Ishikawa (cell line): ENCODE measurements around the gene DPP4.

ENCODE experiments used
- CREB1 ChIP-seq: IDR thresholded peaks from 2 replicates; pipeline ENCODE4 v1.6.1; 2012; ENCODE audit warnings: low read depth
- FOXM1 ChIP-seq: IDR thresholded peaks from 2 replicates; pipeline ENCODE4 v1.6.1; 2012; ENCODE audit warnings: low read depth, borderline replicate concordance
- MAX ChIP-seq: IDR thresholded peaks from 2 replicates; pipeline ENCODE4 v1.6.1; 2012
- RAD21 ChIP-seq: IDR thresholded peaks from 2 replicates; pipeline ENCODE4 v1.6.1; 2012; ENCODE audit warnings: low read depth
- TAF1 ChIP-seq: IDR thresholded peaks from 2 replicates; pipeline ENCODE4 v1.6.1; 2012; ENCODE audit warnings: low read depth, mild to moderate bottlenecking
- USF1 ChIP-seq: IDR thresholded peaks from 2 replicates; pipeline ENCODE4 v1.6.1; 2012
- YY1 ChIP-seq: IDR thresholded peaks from 2 replicates; pipeline ENCODE4 v1.6.1; 2012; ENCODE audit warnings: low read depth
- ZBTB7A ChIP-seq: IDR thresholded peaks from 2 replicates; pipeline ENCODE4 v1.6.1; 2012; ENCODE audit warnings: low read depth

GRCh38 chr2:162075689-162076132, 1.7 kb upstream of the DPP4 start:
- no peak for TF ChIP-seq TAF1
- TF ChIP-seq MAX, result no peak
- no peak for TF ChIP-seq RAD21
- no peak for TF ChIP-seq USF1
- TF ChIP-seq CREB1, result no peak
- TF ChIP-seq YY1, result no peak
- no peak for TF ChIP-seq ZBTB7A
- TF ChIP-seq FOXM1, result no peak
